Motor neuron (in vitro differentiated cells): ENCODE measurements around the gene DHX35. TPM values are rescaled to one million over a fixed set of nuclear protein-coding genes. Genes with fewer than 3 reads are reported as not detected.

ENCODE experiments used
- ATAC-seq, 8 experiments: fragments of 200-7000 bp; cut with Tn5 transposase; replicated peaks in 6 of 8; 2 replicates each; pipeline ENCODE4 v1.8.0; 2021; ENCODE audit warnings: mild to moderate bottlenecking in 8 of 8, moderate library complexity in 8 of 8
- H3K27ac ChIP-seq, 2 donors: fragments of 250-450 bp; sonication (Bioruptor Pico); 2 replicates each; pipeline ENCODE4 v1.9.0; 2021; ENCODE audit warnings: antibody characterized with exemption in 2 of 2, mild to moderate bottlenecking in 2 of 2, moderate library complexity in 1 of 2
- H3K4me1 ChIP-seq, 2 donors: fragments of 250-450 bp; sonication (Bioruptor Pico); replicated peaks in 1 of 2; 2 replicates each; pipeline ENCODE4 v1.6.1; 2021; ENCODE audit warnings: antibody characterized with exemption in 2 of 2, mild to moderate bottlenecking in 2 of 2, moderate library complexity in 1 of 2
- H3K4me3 ChIP-seq, 5 donors: fragments of 250-450 bp; sonication (Bioruptor Pico); 2 replicates each; pipeline ENCODE4 v1.9.0; 2021; ENCODE audit warnings: antibody characterized with exemption in 5 of 5, mild to moderate bottlenecking in 5 of 5, moderate library complexity in 4 of 5
- WGBS, 10 experiments: fragments of 450-650 bp; shearing (Covaris generic); methylation state at CpG; one replicate each; pipeline ENCODE4 v1.0.0; 2022; 5-methylcytosine and 5-hydroxymethylcytosine counted together
- in situ Hi-C, 9 experiments: fragments of 400-800 bp; cut with MboI; loops; one replicate each; pipeline ENCODE4 v1.15.0; 2021; ENCODE audit warnings: low sequenced_read_pairs in 9 of 9, low pct_unique_long_range_greater_than_20kb in 2 of 9; ENCODE audit not compliant: unreplicated experiment in 9 of 9
- total RNA-seq, 8 experiments: library from RNA; unstranded; fragments of 300-600 nt; gene quantifications; 2 replicates each; pipeline versions ENCODE4 v1.2.3 to v1.2.4, GENCODE V29; 2022

Gene DHX35
- total RNA-seq, 8 experiments from 2014 or later = 6.9 to 16.6 (median 11.4) TPM

DNA sequence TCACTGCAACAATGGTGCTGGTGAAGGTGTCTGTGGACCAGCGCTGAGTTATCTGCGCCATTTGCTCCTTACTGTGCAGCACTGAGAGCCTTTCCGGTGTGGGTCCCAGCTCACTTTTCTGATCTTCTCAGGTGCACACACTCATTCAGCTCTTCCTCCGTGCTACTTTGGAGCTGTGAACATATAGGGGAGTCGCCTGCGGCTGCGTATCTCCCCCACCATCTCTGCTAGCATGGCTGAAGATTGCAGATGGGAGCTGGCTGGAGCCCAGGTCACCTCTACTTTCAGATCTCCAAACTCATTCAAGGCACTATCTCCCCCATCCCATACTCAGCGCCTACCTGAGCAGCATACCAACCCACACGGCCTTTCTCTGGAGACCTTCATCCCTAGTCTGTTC is 96.9 kb downstream of the DHX35 start:
- no peak for ATAC-seq
- in situ Hi-C loops = no loop called here
- no peaks in the 10 kb centered on the region for H3K4me1 ChIP-seq
- H3K4me3 ChIP-seq = no peak overlapping the region
- no peak overlapping the region for H3K27ac ChIP-seq
- 51 to 100% (median 74%) methylated on average over 1 to 6 of the region's 9 CpGs; no CpG with 5 or more reads in 2 of the 10 experiments for WGBS, 10 experiments

DNA sequence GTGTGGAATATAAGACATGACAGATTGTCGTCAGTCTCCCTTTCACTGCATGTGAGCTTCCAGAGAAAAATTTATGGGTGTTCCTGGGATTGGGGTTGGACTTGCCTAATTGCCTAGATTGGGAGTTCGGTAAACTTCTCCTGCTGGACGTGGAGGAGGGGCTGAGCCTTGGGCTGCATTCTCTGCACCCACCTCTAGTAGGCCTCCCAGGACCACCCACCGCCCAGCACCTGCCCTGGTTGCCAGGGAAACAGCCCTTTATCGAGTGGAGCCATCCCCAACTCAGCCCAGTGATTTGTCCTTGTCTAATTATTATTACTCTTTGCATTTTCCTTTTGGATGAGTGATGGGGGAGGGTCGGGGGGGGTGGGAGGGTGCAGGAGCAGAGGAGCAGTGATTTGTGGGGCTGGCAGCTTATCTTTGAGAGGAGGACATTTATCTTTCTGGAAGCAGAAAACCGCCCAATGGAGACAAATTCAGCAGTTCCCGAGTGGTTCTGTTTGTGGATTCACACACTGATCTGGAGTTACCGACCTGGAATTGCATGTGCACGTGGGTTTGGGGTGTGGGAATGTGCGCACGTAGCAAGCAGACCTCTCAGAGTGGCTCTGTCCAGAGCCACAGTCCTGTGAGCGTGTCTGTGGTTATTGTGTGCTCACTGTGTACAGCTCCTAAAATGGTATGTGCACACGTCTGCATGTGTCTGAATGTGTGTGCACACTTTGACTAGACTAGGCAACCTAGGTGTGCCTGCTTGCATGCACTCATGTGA is 104.5 kb downstream of the DHX35 start:
- 29 to 100% (median 73%) methylated on average over 1 to 6 of the region's 14 CpGs; no CpG with 5 or more reads in 4 of the 10 experiments for WGBS, 10 experiments
- peak in 6 of 8 experiments; percentile 35 to 93 (median 92) for ATAC-seq
- Histone ChIP-seq H3K4me3 (no peak overlapping the region), H3K27ac (peak overlapping the region; percentile 25 to 43), H3K4me1 (peaks cover 19 to 22% of the 10 kb centered on the region in 2 donors)
- in situ Hi-C loops = no loop called here

DNA sequence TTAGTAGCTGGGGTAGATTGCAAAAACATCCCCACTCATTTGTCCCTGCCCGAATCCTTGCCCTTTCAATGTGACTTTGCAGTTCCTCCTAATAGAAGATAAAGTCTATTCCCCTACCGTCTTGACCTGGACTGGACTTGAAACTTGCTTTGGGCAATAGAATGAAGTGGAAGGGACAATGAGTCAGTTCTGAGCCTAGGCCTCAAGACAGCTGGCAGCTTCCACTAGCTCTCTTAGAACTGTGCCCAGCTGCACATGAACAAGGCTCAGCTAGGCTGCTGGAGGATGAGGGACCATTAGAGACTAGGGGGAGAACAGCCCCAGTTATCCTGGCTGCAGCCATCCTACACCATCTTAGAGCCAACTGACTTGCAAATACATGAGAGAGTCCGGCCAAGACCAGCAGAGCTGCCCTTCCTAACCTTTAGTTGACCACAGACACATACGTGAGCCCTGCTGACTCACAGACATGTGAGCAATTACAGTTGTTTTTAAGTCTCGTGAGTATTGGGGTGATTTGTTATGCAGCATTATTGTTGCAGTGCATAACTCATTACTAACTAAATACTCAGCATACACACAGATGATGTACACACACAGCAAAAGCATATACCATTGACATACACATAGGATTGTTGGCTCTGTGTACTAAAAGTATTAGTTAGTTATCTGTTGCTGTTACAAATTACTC is 105.5 kb downstream of the DHX35 start:
- no peak for ATAC-seq
- H3K4me1 ChIP-seq = peaks cover 19 to 22% of the 10 kb centered on the region in 2 donors
- in situ Hi-C loops = no loop called here
- peak overlapping the region; percentile 25 to 43 for H3K27ac ChIP-seq
- 47 to 100% (median 82%) methylated on average over 1 to 4 of the region's 5 CpGs; no CpG with 5 or more reads in 3 of the 10 experiments for WGBS, 10 experiments
- H3K4me3 ChIP-seq = no peak overlapping the region

DNA sequence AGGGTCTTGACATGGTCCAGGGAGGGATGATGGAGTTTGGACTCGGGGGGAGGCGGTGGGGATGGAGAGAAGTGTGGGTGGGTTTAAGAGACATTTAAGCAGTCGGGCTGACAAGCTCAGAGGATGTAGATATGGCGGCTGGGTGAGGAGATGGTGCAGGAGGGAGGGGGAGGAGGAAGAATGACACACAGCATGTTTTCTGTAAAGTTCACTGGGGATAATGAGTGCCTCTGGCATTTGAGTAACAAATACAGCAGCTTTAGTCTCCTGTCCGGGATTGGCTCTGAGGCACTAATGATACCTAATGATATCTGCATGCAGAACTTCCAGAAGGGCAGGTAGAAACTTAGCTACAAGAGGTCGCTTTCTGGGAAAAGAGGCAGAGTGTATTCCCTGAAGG is 107.8 kb downstream of the DHX35 start:
- H3K4me3 ChIP-seq = no peak overlapping the region
- in situ Hi-C loops = no loop called here
- peaks cover 19 to 22% of the 10 kb centered on the region in 2 donors for H3K4me1 ChIP-seq
- no peak for ATAC-seq
- 39 to 85% (median 40%) methylated on average over 1 to 2 of the region's 6 CpGs; no CpG with 5 or more reads in 7 of the 10 experiments for WGBS, 10 experiments
- no peak overlapping the region for H3K27ac ChIP-seq

GRCh38 chr20:39070484-39071231 is 108.5 kb downstream of the DHX35 start:
- in situ Hi-C loops = no loop called here
- ATAC-seq = no peak
- Histone ChIP-seq H3K4me1 (peaks cover 19 to 22% of the 10 kb centered on the region in 2 donors), H3K27ac (no peak overlapping the region), H3K4me3 (no peak overlapping the region)
- 34 to 100% (median 79%) methylated on average over 1 to 6 of the region's 7 CpGs for WGBS, 10 experiments

DNA sequence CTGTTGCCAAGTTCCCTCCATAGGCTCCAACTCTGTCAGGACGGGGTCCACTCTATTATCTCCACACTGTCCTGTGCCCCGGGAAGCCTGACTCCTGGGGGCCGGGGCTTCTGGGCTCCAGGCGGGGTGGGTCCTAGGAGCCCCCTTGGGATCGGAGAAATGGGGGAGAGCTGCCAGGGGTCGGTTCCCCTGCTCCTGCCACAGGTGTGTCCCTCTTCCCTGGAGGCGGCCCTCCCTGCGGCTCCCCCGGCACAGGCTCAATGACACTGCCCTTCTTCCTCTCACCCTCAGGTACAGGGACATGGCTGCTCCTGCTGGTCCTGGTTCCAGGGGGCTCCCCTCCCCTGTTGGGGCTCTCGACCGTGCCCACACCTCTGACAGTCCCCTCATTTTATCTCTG is 110.0 kb downstream of the DHX35 start:
- in situ Hi-C loops = no loop called here
- Histone ChIP-seq H3K27ac (no peak overlapping the region), H3K4me1 (peaks cover 8 to 14% of the 10 kb centered on the region in 2 donors), H3K4me3 (no peak overlapping the region)
- ATAC-seq = no peak
- 72 to 100% (median 80%) methylated on average over 2 to 5 of the region's 11 CpGs; no CpG with 5 or more reads in 7 of the 10 experiments for WGBS, 10 experiments

- 33 to 83% (median 50%) methylated on average over 1 to 2 of the region's 2 CpGs; no CpG with 5 or more reads in 7 of the 10 experiments for WGBS, 10 experiments
- no peak for ATAC-seq
- peaks cover 3 to 9% of the 10 kb centered on the region in 2 donors for H3K4me1 ChIP-seq
- H3K4me3 ChIP-seq = no peak overlapping the region
- in situ Hi-C loops = no loop called here
- no peak overlapping the region for H3K27ac ChIP-seq
These were observed 110.5 kb downstream of the DHX35 start for GRCh38 chr20:39072653-39073052.

- in situ Hi-C loops = no loop called here
- Histone ChIP-seq H3K4me3 (no peak overlapping the region), H3K4me1 (no peaks in the 10 kb centered on the region), H3K27ac (no peak overlapping the region)
- ATAC-seq = no peak
- 44 to 100% (median 71%) methylated on average over 1 to 2 of the region's 2 CpGs; no CpG with 5 or more reads in 1 of the 10 experiments for WGBS, 10 experiments
These were observed 113.6 kb downstream of the DHX35 start for GRCh38 chr20:39075731-39076130.

GRCh38 chr20:39076958-39077357 is 114.8 kb downstream of the DHX35 start:
- Histone ChIP-seq H3K4me1 (peaks cover 7 to 12% of the 10 kb centered on the region in 2 donors), H3K27ac (no peak overlapping the region), H3K4me3 (no peak overlapping the region)
- in situ Hi-C loops = no loop called here
- 0 to 100% (median 62%) methylated on average over 1 to 6 of the region's 7 CpGs; no CpG with 5 or more reads in 2 of the 10 experiments for WGBS, 10 experiments
- ATAC-seq = no peak

GRCh38 chr20:39080326-39080725 is 118.2 kb downstream of the DHX35 start:
- ATAC-seq = no peak
- Histone ChIP-seq H3K4me1 (peaks cover 29 to 37% of the 10 kb centered on the region in 2 donors), H3K27ac (no peak overlapping the region), H3K4me3 (no peak overlapping the region)
- in situ Hi-C loops = no loop called here
- 36 to 100% (median 91%) methylated on average over 1 of the region's 1 CpG; no CpG with 5 or more reads in 3 of the 10 experiments for whole genome bisulfite sequencing, 10 experiments

DNA sequence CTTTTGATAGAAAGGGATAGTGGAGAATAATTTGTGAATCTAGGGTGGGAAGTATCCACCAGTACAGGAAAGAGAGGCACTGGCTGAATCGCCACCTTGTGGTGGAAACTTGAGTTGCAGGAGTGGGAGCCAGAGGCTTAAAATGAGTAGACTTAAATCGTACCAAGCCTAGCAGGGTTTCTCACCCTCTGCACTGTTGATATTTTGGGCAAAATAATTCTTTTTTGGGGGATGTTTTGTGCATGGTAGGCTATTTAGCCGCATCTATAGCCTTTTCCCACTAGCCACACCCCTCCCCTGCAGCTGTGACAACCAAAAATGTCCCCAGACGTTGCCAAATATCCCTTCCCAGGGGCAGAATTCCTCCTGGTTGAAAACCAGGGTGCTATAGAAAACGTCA is 119.1 kb downstream of the DHX35 start:
- peak; percentile 34 to 95 (median 79) for ATAC-seq

GRCh38 chr20:39082622-39083398 is 120.7 kb downstream of the DHX35 start:
- peak in 6 of 8 experiments; percentile 13 to 78 (median 70) for ATAC-seq
- Histone ChIP-seq H3K4me3 (no peak overlapping the region), H3K4me1 (peaks cover 29 to 37% of the 10 kb centered on the region in 2 donors), H3K27ac (peak overlapping the region; percentile 54 to 81)
- in situ Hi-C loops = no loop called here
- WGBS, 10 experiments = 0 to 83% (median 39%) methylated on average over 1 to 5 of the region's 8 CpGs; no CpG with 5 or more reads in 4 of the 10 experiments

More for the DNA sequence above, 119.1 kb downstream of the DHX35 start:
- in situ Hi-C loops = no loop called here
- Histone ChIP-seq H3K4me1 (peaks cover 29 to 37% of the 10 kb centered on the region in 2 donors), H3K4me3 (no peak overlapping the region), H3K27ac (no peak overlapping the region)
- WGBS, 10 experiments = 0 to 50% (median 14%) methylated on average over 1 to 5 of the region's 5 CpGs; no CpG with 5 or more reads in 2 of the 10 experiments
